GM12878 (cell line): ENCODE results near the gene HOXD3. TPM values are rescaled to one million over a fixed set of nuclear protein-coding genes. Genes with fewer than 3 reads are reported as not detected.

ENCODE experiments used
- ATAC-seq: fragments of 200-7000 bp; cut with Tn5 transposase; 3 replicates; pipeline ENCODE4 v1.9.1; 2020; ENCODE audit warnings: mild to moderate bottlenecking, moderate library complexity
- BruUV-seq: library from RNA; stranded (reverse); fragments of 400-500 nt; replicated peaks from 2 replicates; lab custom pipeline; 2021; lab: Mats Ljungman, UMichigan
- CTCF ChIA-PET: fragments of 300-600 bp; sonication (Branson Sonifier 250); formaldehyde crosslinking; extraction: SDS; loops from one replicate; lab custom pipeline; 2021; ENCODE audit warnings: inconsistent platforms; lab: Yijun Ruan, JAX
- POLR2A ChIA-PET: fragments of 350-600 bp; formaldehyde crosslinking; extraction: SDS; loops from one replicate; lab custom pipeline; 2021; ENCODE audit warnings: inconsistent platforms; lab: Charles Lee
- RAD21 ChIA-PET: fragments of 300-600 bp; sonication (Branson Sonifier 250); formaldehyde crosslinking; loops from one replicate; lab custom pipeline; 2023; ENCODE audit warnings: antibody characterized with exemption; ENCODE audit not compliant: unreplicated experiment; lab: Charles Lee
- SMC1A ChIA-PET: fragments of 300-600 bp; sonication (Branson Sonifier 250); formaldehyde crosslinking; loops from one replicate; lab custom pipeline; 2023; ENCODE audit not compliant: unreplicated experiment, uncharacterized antibody; lab: Charles Lee
- DNase-seq: peaks from one replicate; pipeline ENCODE4 v3.0.0-alpha.2; 2011; ENCODE audit warnings: low read depth, low spot score
- FAIRE-seq: peaks from 3 replicates; lab custom pipeline; 2011; peaks lifted over from hg19 to GRCh38; lab: Jason Lieb, UNC
- H2AFZ ChIP-seq: 2 replicates; pipeline ENCODE4 v1.6.0; 2011; ENCODE audit warnings: low read depth, low read length, control low read depth; ENCODE audit not compliant: control insufficient read depth
- H3K27ac ChIP-seq: 2 replicates; pipeline ENCODE4 v1.5.1; 2011; ENCODE audit warnings: control low read depth; ENCODE audit not compliant: control insufficient read depth, insufficient read depth
- H3K27me3 ChIP-seq, 2 experiments: replicated peaks in 1 of 2; 2 replicates each; pipeline versions ENCODE4 v1.6.0 to v1.6.1; 2011; ENCODE audit warnings: low read length in 1 of 2; ENCODE audit not compliant: control insufficient read depth in 2 of 2, insufficient read depth in 2 of 2
- H3K36me3 ChIP-seq, 2 experiments: 2 replicates each; pipeline ENCODE4 v1.5.1; 2011; ENCODE audit warnings: low read length in 1 of 2; ENCODE audit not compliant: control insufficient read depth in 2 of 2, insufficient read depth in 2 of 2
- H3K4me1 ChIP-seq: 2 replicates; pipeline ENCODE4 v1.6.1; 2011; ENCODE audit warnings: mild to moderate bottlenecking, low read length, moderate library complexity, mixed read lengths; ENCODE audit not compliant: control insufficient read depth, insufficient read depth
- H3K4me2 ChIP-seq: 2 replicates; pipeline ENCODE4 v1.6.0; 2011; ENCODE audit warnings: control low read depth; ENCODE audit not compliant: control insufficient read depth, insufficient read depth
- H3K4me3 ChIP-seq: fragments of 200-600 bp; sonication (generic); 2 replicates; pipeline ENCODE4 v1.5.1; 2016
- H3K79me2 ChIP-seq: 2 replicates; pipeline ENCODE4 v1.6.0; 2011; ENCODE audit warnings: low read length; ENCODE audit not compliant: control insufficient read depth, insufficient read depth
- H3K9ac ChIP-seq: 2 replicates; pipeline ENCODE4 v1.8.0; 2011; ENCODE audit warnings: low read length, control low read depth, mixed read lengths; ENCODE audit not compliant: control insufficient read depth, insufficient read depth
- H3K9me3 ChIP-seq: replicated peaks from 3 replicates; pipeline ENCODE4 v1.5.1; 2011; ENCODE audit warnings: mild to moderate bottlenecking, low read length; ENCODE audit not compliant: control insufficient read depth, insufficient read depth
- H4K20me1 ChIP-seq: 2 replicates; pipeline ENCODE4 v1.6.0; 2011; ENCODE audit not compliant: control insufficient read depth, insufficient read depth
- CREB1 ChIP-seq: IDR thresholded peaks from 2 replicates; pipeline ENCODE4 v1.6.1; 2012; ENCODE audit warnings: low read depth, mild to moderate bottlenecking, inconsistent platforms
- FOXM1 ChIP-seq: IDR thresholded peaks from 2 replicates; pipeline ENCODE4 v1.6.1; 2012; ENCODE audit warnings: low read depth, mild to moderate bottlenecking, inconsistent platforms, low read length, moderate library complexity
- HDGF ChIP-seq: fragments of 450-650 bp; IDR thresholded peaks from 2 replicates; pipeline ENCODE4 v1.6.1; 2016; ENCODE audit warnings: antibody characterized with exemption
- IRF5 ChIP-seq: fragments of 450-650 bp; IDR thresholded peaks from 2 replicates; pipeline ENCODE4 v1.6.1; 2017; ENCODE audit warnings: borderline replicate concordance
- KDM1A ChIP-seq: fragments of 200-600 bp; sonication (generic); IDR thresholded peaks from 2 replicates; pipeline ENCODE4 v1.6.1; 2016; ENCODE audit warnings: borderline replicate concordance
- MLLT1 ChIP-seq: fragments of 450-650 bp; IDR thresholded peaks from 2 replicates; pipeline ENCODE4 v1.6.1; 2016; ENCODE audit warnings: mild to moderate bottlenecking
- SMAD1 ChIP-seq: fragments of 450-650 bp; IDR thresholded peaks from 2 replicates; pipeline ENCODE4 v1.6.1; 2018; ENCODE audit warnings: mild to moderate bottlenecking, low read depth; ENCODE audit not compliant: partially characterized antibody
- ZSCAN29 ChIP-seq: fragments of 450-650 bp; IDR thresholded peaks from 2 replicates; pipeline ENCODE4 v1.6.1; 2017; ENCODE audit warnings: mild to moderate bottlenecking, moderate library complexity
- WGBS: methylation state at CpG from one replicate; pipeline ENCODE4 v1.1.6; 2016; ENCODE audit warnings: low lambda C conversion rate; ENCODE audit not compliant: insufficient replicate concordance, insufficient coverage; ENCODE audit errors: missing lambda C conversion rate; 5-methylcytosine and 5-hydroxymethylcytosine counted together
- in situ Hi-C: fragments of 300-500 bp; cut with MboI; formaldehyde crosslinking; loops from 9 replicates; pipeline ENCODE4 v1.14.3; 2018; ENCODE audit warnings: mixed read lengths
- intact Hi-C: fragments of 100-400 bp; cut with micrococcal nuclease; formaldehyde crosslinking; loops from one replicate; pipeline ENCODE4 v1.14.2; 2022; ENCODE audit not compliant: unreplicated experiment
- microRNA counts: library from miRNA; unstranded; fragments of <30 nt; microRNA quantifications from one replicate; lab custom pipeline; 2016
- microRNA-seq: library from miRNA; unstranded; fragments of <30 nt; microRNA quantifications from one replicate; pipeline ENCODE4, GENCODE V29; 2018
- polyA plus RNA-seq, 11 experiments: library from polyadenylated mRNA; depleted of rRNA in 4 of 11; unstranded in 6 of 11; stranded (reverse) in 5 of 11; fragments of >200 nt; fragmentation: Nextera tagmentation in 4 of 11; fragmentation: Illumina TruSeq in 1 of 11; extraction: Ambion mirVana in 4 of 11; extraction: Trizol in 1 of 11; gene quantifications; 1 replicate in 1 of 11; 2 replicates in 10 of 11; pipeline versions ENCODE4 v1.2.1 to v1.2.3, GENCODE V29; 2011 to 2016; ENCODE audit warnings: inconsistent platforms in 2 of 11, missing spikeins in 2 of 11, low read depth in 1 of 11
- small RNA-seq: library from RNA; depleted of rRNA; stranded (forward); fragments of <200 nt; gene quantifications from one replicate; pipeline ENCODE3, GENCODE V24; 2014
- total RNA-seq, 4 experiments: library from RNA; depleted of rRNA in 3 of 4; stranded (reverse); fragments of >200 nt in 3 of 4; fragmentation: Illumina TruSeq in 1 of 4; extraction: Trizol in 1 of 4; gene quantifications; 2 replicates each; pipeline versions ENCODE4 v1.2.1 to v1.2.3, GENCODE V29; 2013 to 2021

Gene HOXD3
- total and polyA plus RNA-seq, 10 of the 15 experiments (the other 5 are each of a cell fraction or from before 2014, with no cell fraction given) = not detected

GRCh38 chr2:176213406-176213805 lies 56.3 kb downstream of the HOXD3 start:
- H3K9ac ChIP-seq = no peak overlapping the region
- no peaks in the 10 kb centered on the region for H4K20me1 ChIP-seq
- TF ChIP-seq CREB1 = no peak
- TF ChIP-seq FOXM1 = no peak
- no peak for TF ChIP-seq IRF5
- TF ChIP-seq KDM1A = no peak
- no peak for TF ChIP-seq SMAD1
- TF ChIP-seq ZSCAN29 = no peak
- no peak for TF ChIP-seq HDGF
- TF ChIP-seq MLLT1 = no peak
- TF ChIP-seq, all 136 proteins: peak for 0
- FAIRE-seq (no peak), ATAC-seq (no peak), DNase-seq (no peak)
- Histone ChIP-seq H3K36me3 (no peaks in the 10 kb centered on the region), H3K4me1 (no peaks in the 10 kb centered on the region), H3K79me2 (no peaks in the 10 kb centered on the region), H3K4me3 (no peak overlapping the region), H2AFZ (no peak overlapping the region), H3K4me2 (no peak overlapping the region), H3K27me3 (no peaks in the 10 kb centered on the region; a peak in 1 of 4 replicates), H3K9me3 (no peaks in the 10 kb centered on the region), H3K27ac (no peak overlapping the region)
- ChIA-PET CTCF (no interaction called here), POLR2A (no interaction called here), SMC1A (interaction anchor here (0.6 kb wide), 1 partner anchor 13 kb away, joined by 3 read pairs; no protein-coding TSS in a partner anchor), RAD21 (no interaction called here)
- in situ Hi-C loops (no loop called here), intact Hi-C loops (no loop called here)
- WGBS = 26% methylated on average over 1 of the region's 1 CpG
- no TSS peak for BruUV-seq

MicroRNAs encoded within 50 kb of the gene (microRNA counts, 767-probe panel; counts per million panel counts)
- microRNA hsa-miR-10b-5p (lab: Ali Mortazavi, UCI) = 784 counts per million, percentile 18 among the panel's probes with 10 or more counts

Small RNAs within 50 kb of the gene (microRNA-seq; reads per million reads assigned to microRNA genes)
- 592 reads per million, percentile 85 among the genes with 10 or more reads in this experiment for gene MIR10B

Small RNAs within 50 kb of the gene (small RNA-seq; reads per million reads assigned to genes)
- 35.7 reads per million, percentile 98 among the genes with 10 or more reads in this experiment for gene MIR10B

Other genes with a start within 250 kb of the HOXD3 start
Only the 7 nearest of the 11 such genes appear.
- gene HOXD12, start 57.5 kb upstream of the HOXD3 start, total RNA-seq (2014; rRNA removed) = not detected in 2 replicates
- gene HOXD12, start 57.5 kb upstream of the HOXD3 start, total RNA-seq (2014; rRNA removed; fragmentation: Illumina TruSeq; extraction: Trizol) = not detected in 2 replicates
- not detected in 2 replicates for gene HOXD12, start 57.5 kb upstream of the HOXD3 start, total RNA-seq (2021)
- not detected in 2 replicates for gene HOXD12, start 57.5 kb upstream of the HOXD3 start, polyA plus RNA-seq (2011; rRNA removed)
- gene HOXD12, start 57.5 kb upstream of the HOXD3 start, polyA plus RNA-seq (2014; fragmentation: Illumina TruSeq; extraction: Trizol) = not detected in 2 replicates
- not detected for gene HOXD12, start 57.5 kb upstream of the HOXD3 start, polyA plus RNA-seq (2014; fragmentation: Nextera tagmentation; extraction: Ambion mirVana)
- gene HOXD12, start 57.5 kb upstream of the HOXD3 start, polyA plus RNA-seq (2014; rRNA removed) = not detected in 2 replicates
- gene HOXD12, start 57.5 kb upstream of the HOXD3 start, polyA plus RNA-seq (2016; fragmentation: Nextera tagmentation; extraction: Ambion mirVana) = not detected
- gene HOXD11, start 50.0 kb upstream of the HOXD3 start, total RNA-seq (2014; rRNA removed) = not detected in 2 replicates
- not detected in 2 replicates for gene HOXD11, start 50.0 kb upstream of the HOXD3 start, total RNA-seq (2014; rRNA removed; fragmentation: Illumina TruSeq; extraction: Trizol)
- not detected in 2 replicates for gene HOXD11, start 50.0 kb upstream of the HOXD3 start, total RNA-seq (2021)
- gene HOXD11, start 50.0 kb upstream of the HOXD3 start, polyA plus RNA-seq (2011; rRNA removed) = not detected in 2 replicates
- gene HOXD11, start 50.0 kb upstream of the HOXD3 start, polyA plus RNA-seq (2014; fragmentation: Illumina TruSeq; extraction: Trizol) = not detected in 2 replicates
- gene HOXD11, start 50.0 kb upstream of the HOXD3 start, polyA plus RNA-seq (2014; fragmentation: Nextera tagmentation; extraction: Ambion mirVana) = not detected
- not detected in 2 replicates for gene HOXD11, start 50.0 kb upstream of the HOXD3 start, polyA plus RNA-seq (2014; rRNA removed)
- not detected for gene HOXD11, start 50.0 kb upstream of the HOXD3 start, polyA plus RNA-seq (2016; fragmentation: Nextera tagmentation; extraction: Ambion mirVana)
- gene HOXD10, start 40.5 kb upstream of the HOXD3 start, total RNA-seq (2014; rRNA removed) = not detected in 2 replicates
- not detected in 2 replicates for gene HOXD10, start 40.5 kb upstream of the HOXD3 start, total RNA-seq (2014; rRNA removed; fragmentation: Illumina TruSeq; extraction: Trizol)
- gene HOXD10, start 40.5 kb upstream of the HOXD3 start, total RNA-seq (2021) = not detected in 2 replicates
- not detected in 2 replicates for gene HOXD10, start 40.5 kb upstream of the HOXD3 start, polyA plus RNA-seq (2011; rRNA removed)
- not detected in 2 replicates for gene HOXD10, start 40.5 kb upstream of the HOXD3 start, polyA plus RNA-seq (2014; fragmentation: Illumina TruSeq; extraction: Trizol)
- not detected for gene HOXD10, start 40.5 kb upstream of the HOXD3 start, polyA plus RNA-seq (2014; fragmentation: Nextera tagmentation; extraction: Ambion mirVana)
- gene HOXD10, start 40.5 kb upstream of the HOXD3 start, polyA plus RNA-seq (2014; rRNA removed) = not detected in 2 replicates
- gene HOXD10, start 40.5 kb upstream of the HOXD3 start, polyA plus RNA-seq (2016; fragmentation: Nextera tagmentation; extraction: Ambion mirVana) = not detected
- not detected in 2 replicates for gene HOXD9, start 34.6 kb upstream of the HOXD3 start, total RNA-seq (2014; rRNA removed)
- not detected in 2 replicates for gene HOXD9, start 34.6 kb upstream of the HOXD3 start, total RNA-seq (2014; rRNA removed; fragmentation: Illumina TruSeq; extraction: Trizol)
- not detected in 2 replicates for gene HOXD9, start 34.6 kb upstream of the HOXD3 start, total RNA-seq (2021)
- not detected in 2 replicates for gene HOXD9, start 34.6 kb upstream of the HOXD3 start, polyA plus RNA-seq (2011; rRNA removed)
- gene HOXD9, start 34.6 kb upstream of the HOXD3 start, polyA plus RNA-seq (2014; fragmentation: Illumina TruSeq; extraction: Trizol) = not detected in 2 replicates
- not detected for gene HOXD9, start 34.6 kb upstream of the HOXD3 start, polyA plus RNA-seq (2014; fragmentation: Nextera tagmentation; extraction: Ambion mirVana)
- gene HOXD9, start 34.6 kb upstream of the HOXD3 start, polyA plus RNA-seq (2014; rRNA removed) = not detected in 2 replicates
- gene HOXD9, start 34.6 kb upstream of the HOXD3 start, polyA plus RNA-seq (2016; fragmentation: Nextera tagmentation; extraction: Ambion mirVana) = not detected
- gene HOXD8, start 27.6 kb upstream of the HOXD3 start, total RNA-seq (2014; rRNA removed) = not detected in 2 replicates
- not detected in 2 replicates for gene HOXD8, start 27.6 kb upstream of the HOXD3 start, total RNA-seq (2014; rRNA removed; fragmentation: Illumina TruSeq; extraction: Trizol)
- not detected in 2 replicates for gene HOXD8, start 27.6 kb upstream of the HOXD3 start, total RNA-seq (2021)
- not detected in 2 replicates for gene HOXD8, start 27.6 kb upstream of the HOXD3 start, polyA plus RNA-seq (2011; rRNA removed)
- gene HOXD8, start 27.6 kb upstream of the HOXD3 start, polyA plus RNA-seq (2014; fragmentation: Illumina TruSeq; extraction: Trizol) = not detected in 2 replicates
- not detected for gene HOXD8, start 27.6 kb upstream of the HOXD3 start, polyA plus RNA-seq (2014; fragmentation: Nextera tagmentation; extraction: Ambion mirVana)
- gene HOXD8, start 27.6 kb upstream of the HOXD3 start, polyA plus RNA-seq (2014; rRNA removed) = not detected in 2 replicates
- gene HOXD8, start 27.6 kb upstream of the HOXD3 start, polyA plus RNA-seq (2016; fragmentation: Nextera tagmentation; extraction: Ambion mirVana) = not detected
- not detected in 2 replicates for gene HOXD4, start 5.8 kb upstream of the HOXD3 start, total RNA-seq (2014; rRNA removed)
- gene HOXD4, start 5.8 kb upstream of the HOXD3 start, total RNA-seq (2014; rRNA removed; fragmentation: Illumina TruSeq; extraction: Trizol) = not detected in 2 replicates
- gene HOXD4, start 5.8 kb upstream of the HOXD3 start, total RNA-seq (2021) = not detected in 2 replicates
- gene HOXD4, start 5.8 kb upstream of the HOXD3 start, polyA plus RNA-seq (2011; rRNA removed) = 0.07 and 0.13 TPM in 2 replicates
- gene HOXD4, start 5.8 kb upstream of the HOXD3 start, polyA plus RNA-seq (2014; fragmentation: Illumina TruSeq; extraction: Trizol) = not detected in 2 replicates
- gene HOXD4, start 5.8 kb upstream of the HOXD3 start, polyA plus RNA-seq (2014; fragmentation: Nextera tagmentation; extraction: Ambion mirVana) = not detected
- gene HOXD4, start 5.8 kb upstream of the HOXD3 start, polyA plus RNA-seq (2014; rRNA removed) = not detected in 2 replicates
- gene HOXD4, start 5.8 kb upstream of the HOXD3 start, polyA plus RNA-seq (2016; fragmentation: Nextera tagmentation; extraction: Ambion mirVana) = not detected
- gene HOXD1, start 31.4 kb downstream of the HOXD3 start, total RNA-seq (2014; rRNA removed) = not detected in 2 replicates
- gene HOXD1, start 31.4 kb downstream of the HOXD3 start, total RNA-seq (2014; rRNA removed; fragmentation: Illumina TruSeq; extraction: Trizol) = not detected in 2 replicates
- not detected in 2 replicates for gene HOXD1, start 31.4 kb downstream of the HOXD3 start, total RNA-seq (2021)
- gene HOXD1, start 31.4 kb downstream of the HOXD3 start, polyA plus RNA-seq (2011; rRNA removed) = not detected in 2 replicates
- not detected in 2 replicates for gene HOXD1, start 31.4 kb downstream of the HOXD3 start, polyA plus RNA-seq (2014; fragmentation: Illumina TruSeq; extraction: Trizol)
- gene HOXD1, start 31.4 kb downstream of the HOXD3 start, polyA plus RNA-seq (2014; fragmentation: Nextera tagmentation; extraction: Ambion mirVana) = not detected
- gene HOXD1, start 31.4 kb downstream of the HOXD3 start, polyA plus RNA-seq (2014; rRNA removed) = not detected in 2 replicates
- not detected for gene HOXD1, start 31.4 kb downstream of the HOXD3 start, polyA plus RNA-seq (2016; fragmentation: Nextera tagmentation; extraction: Ambion mirVana)